ENCODE measurements around the gene CST11. TPM values are rescaled to one million over a fixed set of nuclear protein-coding genes. Genes with fewer than 3 reads are reported as not detected.

The CST11 gene
- total RNA-seq, 1 experiment from 2014 or later: not detected

DNA sequence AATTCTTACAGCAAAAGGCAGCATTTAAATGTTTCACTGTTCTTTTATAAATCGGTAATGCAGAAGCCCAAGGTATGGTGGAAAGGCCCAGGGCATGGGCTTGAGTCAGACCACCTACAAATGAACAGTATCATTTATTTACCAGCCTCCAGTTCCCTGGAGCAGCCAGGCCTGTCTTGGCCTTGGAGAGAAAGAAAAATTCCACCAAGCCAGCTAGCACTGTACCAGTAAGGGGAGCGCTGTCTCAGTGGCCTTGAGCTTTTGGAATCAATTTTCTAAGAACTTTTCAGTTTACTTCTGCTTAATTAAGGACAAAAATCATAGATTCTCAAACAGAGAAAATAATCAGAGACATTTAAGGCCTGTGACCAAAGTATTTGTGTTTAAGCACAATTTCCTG, 43.7 kb downstream of the CST11 start:
- TF ChIP-seq CBFB (CRISPR knock-in tag; IDR thresholded peaks at IDR 0.05; ENCODE audit: low read depth): no peak
- TF ChIP-seq, protein P1, sequence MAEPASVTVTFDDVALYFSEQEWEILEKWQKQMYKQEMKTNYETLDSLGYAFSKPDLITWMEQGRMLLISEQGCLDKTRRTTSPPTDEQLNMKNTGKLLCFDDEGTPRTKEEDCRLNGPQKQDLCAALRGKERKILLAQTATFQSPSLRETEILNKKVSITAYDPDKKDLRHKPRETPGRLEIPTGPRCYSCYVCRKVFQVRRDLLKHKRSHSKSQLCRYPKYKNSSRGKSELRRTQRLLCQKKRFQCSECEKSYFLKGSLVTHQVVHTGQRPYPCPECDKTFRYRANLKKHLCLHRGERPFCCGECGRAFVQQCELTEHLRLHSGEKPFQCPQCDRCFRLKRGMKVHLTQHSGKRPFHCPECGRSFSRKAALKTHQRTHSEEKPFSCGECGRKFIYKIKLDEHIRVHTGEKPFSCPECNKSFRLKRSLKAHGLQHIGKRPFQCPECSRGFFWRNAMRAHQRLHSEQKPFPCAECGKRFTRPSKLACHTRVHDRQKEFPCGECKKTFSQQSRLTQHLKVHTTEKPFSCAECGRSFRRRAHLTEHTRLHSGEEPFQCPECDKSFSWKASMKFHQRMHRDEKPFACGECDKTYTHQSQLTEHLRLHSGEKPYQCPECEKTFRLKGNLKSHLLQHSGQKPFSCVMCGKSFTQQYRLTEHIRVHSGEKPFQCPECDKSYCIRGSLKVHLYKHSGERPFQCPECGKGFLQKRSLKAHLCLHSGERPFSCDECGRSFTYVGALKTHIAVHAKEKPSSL (CRISPR knock-in tag; conservative IDR thresholded peaks at IDR 0.05): no peak
- no peak for TF ChIP-seq USF2 (CRISPR knock-in tag; IDR thresholded peaks at IDR 0.05)
- peaks cover 13% of the 10 kb centered on the region for H3K4me1 Mint-ChIP-seq
- CTCF ChIA-PET: no interaction called here
- POLR2A ChIA-PET: no interaction called here
- no peak for DNase-seq (ENCODE audit: low spot score)
- no peak overlapping the region for H3K27ac Mint-ChIP-seq
- no peak for ATAC-seq
- H3K9me3 Mint-ChIP-seq: no peaks in the 10 kb centered on the region
- H3K27me3 Mint-ChIP-seq (ENCODE audit: low read depth): no peaks in the 10 kb centered on the region
- H3K4me3 Mint-ChIP-seq: no peak overlapping the region
- H3K36me3 Mint-ChIP-seq: no peaks in the 10 kb centered on the region

- Mint-ChIP-seq H3K4me3 (no peak overlapping the region), H3K36me3 (no peaks in the 10 kb centered on the region), H3K4me1 (peaks cover 13% of the 10 kb centered on the region), H3K9me3 (no peaks in the 10 kb centered on the region), H3K27ac (no peak overlapping the region), H3K27me3 (ENCODE audit: low read depth) (no peaks in the 10 kb centered on the region)
- no peak for ATAC-seq
- ChIA-PET POLR2A (no interaction called here), CTCF (no interaction called here)
- DNase-seq (ENCODE audit: low spot score): no peak
- TF ChIP-seq AR (CRISPR knock-in tag; IDR thresholded peaks at IDR 0.05) (no peak), ZNF232 (CRISPR knock-in tag; IDR thresholded peaks at IDR 0.05) (no peak)
Measured at GRCh38 chr20:23407781-23408464, 44.8 kb downstream of the CST11 start.

GRCh38 chr20:23406880-23407279, 45.8 kb downstream of the CST11 start:
- peaks cover 5% of the 10 kb centered on the region; the same call in 1 of the 2 replicates for H3K36me3 Mint-ChIP-seq
- no peak overlapping the region for H3K27ac Mint-ChIP-seq
- POLR2A ChIA-PET: no interaction called here
- peaks cover 13% of the 10 kb centered on the region for H3K4me1 Mint-ChIP-seq
- H3K27me3 Mint-ChIP-seq (ENCODE audit: low read depth): no peaks in the 10 kb centered on the region
- TF ChIP-seq ZNF532 (CRISPR knock-in tag; IDR thresholded peaks at IDR 0.05; ENCODE audit: borderline replicate concordance) (no peak), ZNF281 (CRISPR knock-in tag; IDR thresholded peaks at IDR 0.05) (no peak), MXD4 (CRISPR knock-in tag; IDR thresholded peaks at IDR 0.05; ENCODE audit: borderline replicate concordance) (no peak), RORB (CRISPR knock-in tag; IDR thresholded peaks at IDR 0.05) (no peak), JAZF1 (CRISPR knock-in tag; IDR thresholded peaks at IDR 0.05) (no peak), EMX1 (CRISPR knock-in tag; IDR thresholded peaks at IDR 0.05) (no peak)
- TF ChIP-seq, protein P2, sequence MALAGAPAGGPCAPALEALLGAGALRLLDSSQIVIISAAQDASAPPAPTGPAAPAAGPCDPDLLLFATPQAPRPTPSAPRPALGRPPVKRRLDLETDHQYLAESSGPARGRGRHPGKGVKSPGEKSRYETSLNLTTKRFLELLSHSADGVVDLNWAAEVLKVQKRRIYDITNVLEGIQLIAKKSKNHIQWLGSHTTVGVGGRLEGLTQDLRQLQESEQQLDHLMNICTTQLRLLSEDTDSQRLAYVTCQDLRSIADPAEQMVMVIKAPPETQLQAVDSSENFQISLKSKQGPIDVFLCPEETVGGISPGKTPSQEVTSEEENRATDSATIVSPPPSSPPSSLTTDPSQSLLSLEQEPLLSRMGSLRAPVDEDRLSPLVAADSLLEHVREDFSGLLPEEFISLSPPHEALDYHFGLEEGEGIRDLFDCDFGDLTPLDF (CRISPR knock-in tag; IDR thresholded peaks at IDR 0.05): no peak
- TF ChIP-seq, protein P3, sequence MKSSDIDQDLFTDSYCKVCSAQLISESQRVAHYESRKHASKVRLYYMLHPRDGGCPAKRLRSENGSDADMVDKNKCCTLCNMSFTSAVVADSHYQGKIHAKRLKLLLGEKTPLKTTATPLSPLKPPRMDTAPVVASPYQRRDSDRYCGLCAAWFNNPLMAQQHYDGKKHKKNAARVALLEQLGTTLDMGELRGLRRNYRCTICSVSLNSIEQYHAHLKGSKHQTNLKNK (CRISPR knock-in tag; IDR thresholded peaks at IDR 0.05): no peak
- TF ChIP-seq, protein P4, sequence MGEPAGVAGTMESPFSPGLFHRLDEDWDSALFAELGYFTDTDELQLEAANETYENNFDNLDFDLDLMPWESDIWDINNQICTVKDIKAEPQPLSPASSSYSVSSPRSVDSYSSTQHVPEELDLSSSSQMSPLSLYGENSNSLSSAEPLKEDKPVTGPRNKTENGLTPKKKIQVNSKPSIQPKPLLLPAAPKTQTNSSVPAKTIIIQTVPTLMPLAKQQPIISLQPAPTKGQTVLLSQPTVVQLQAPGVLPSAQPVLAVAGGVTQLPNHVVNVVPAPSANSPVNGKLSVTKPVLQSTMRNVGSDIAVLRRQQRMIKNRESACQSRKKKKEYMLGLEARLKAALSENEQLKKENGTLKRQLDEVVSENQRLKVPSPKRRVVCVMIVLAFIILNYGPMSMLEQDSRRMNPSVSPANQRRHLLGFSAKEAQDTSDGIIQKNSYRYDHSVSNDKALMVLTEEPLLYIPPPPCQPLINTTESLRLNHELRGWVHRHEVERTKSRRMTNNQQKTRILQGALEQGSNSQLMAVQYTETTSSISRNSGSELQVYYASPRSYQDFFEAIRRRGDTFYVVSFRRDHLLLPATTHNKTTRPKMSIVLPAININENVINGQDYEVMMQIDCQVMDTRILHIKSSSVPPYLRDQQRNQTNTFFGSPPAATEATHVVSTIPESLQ (CRISPR knock-in tag; IDR thresholded peaks at IDR 0.05): no peak
- DNase-seq (ENCODE audit: low spot score): no peak
- ATAC-seq: no peak
- CTCF ChIA-PET: no interaction called here
- no peak overlapping the region for H3K4me3 Mint-ChIP-seq
- no peaks in the 10 kb centered on the region for H3K9me3 Mint-ChIP-seq
